Ascending aorta (tissue), 2 donors: Measurements from ENCODE around the gene TTLL10. TPM values are rescaled to one million over a fixed set of nuclear protein-coding genes. Genes with fewer than 3 reads are reported as not detected.

Source experiments
- DNase-seq, 2 donors: peaks; one replicate each; pipeline ENCODE4 v3.0.0-alpha.2; 2019; ENCODE audit warnings: low spot score in 2 of 2
- H3K27ac ChIP-seq, 2 donors: fragments of 200-600 bp; sonication (generic); one replicate each; pipeline ENCODE4 v1.5.1; 2016 to 2017; ENCODE audit warnings: mild to moderate bottlenecking in 1 of 2
- H3K27me3 ChIP-seq: fragments of 200-600 bp; sonication (generic); one replicate; pipeline ENCODE4 v1.5.1; 2017
- H3K36me3 ChIP-seq, 2 donors: fragments of 200-600 bp; sonication (generic); one replicate each; pipeline ENCODE4 v1.5.1; 2016
- H3K4me1 ChIP-seq, 2 donors: fragments of 200-600 bp; sonication (generic); one replicate each; pipeline ENCODE4 v1.5.1; 2016 to 2017; ENCODE audit warnings: mild to moderate bottlenecking in 1 of 2
- H3K4me3 ChIP-seq, 2 donors: fragments of 200-600 bp; sonication (generic); one replicate each; pipeline ENCODE4 v1.5.1; 2016 to 2017; ENCODE audit warnings: mild to moderate bottlenecking in 1 of 2
- H3K9me3 ChIP-seq, 2 donors: fragments of 200-600 bp; sonication (generic); one replicate each; pipeline ENCODE4 v1.5.1; 2016
- CTCF ChIP-seq, 3 experiments: fragments of 200-600 bp in 2 of 3; fragments of 450-650 bp in 1 of 3; sonication (generic) in 2 of 3; IDR thresholded peaks; one replicate each; pipeline ENCODE4 v1.5.1; 2016 to 2019; ENCODE audit warnings: antibody characterized with exemption in 3 of 3, mild to moderate bottlenecking in 1 of 3, moderate library complexity in 1 of 3
- intact Hi-C: fragments of 100-400 bp; cut with DNase I; formaldehyde crosslinking; loops from one replicate; pipeline ENCODE4 v1.15.1; 2023
- total RNA-seq: library from RNA; depleted of rRNA; stranded (reverse); fragments of >200 nt; gene quantifications from one replicate; pipeline ENCODE4 v1.1.0, GENCODE V29; 2016

The TTLL10 gene
- total RNA-seq, 1 donor from 2014 or later: not detected

- TF ChIP-seq CTCF (IDR thresholded peaks at IDR 0.05): no peak
- Histone ChIP-seq H3K9me3 (no peaks in the 10 kb centered on the region), H3K4me1 (peaks cover 23% of the 10 kb centered on the region in 2 donors), H3K27ac (peak overlapping the region; percentile 89 to 94), H3K27me3 (no peaks in the 10 kb centered on the region), H3K4me3 (peak overlapping the region; percentile 91 to 95), H3K36me3 (peaks cover 22 to 33% of the 10 kb centered on the region in 2 donors)
- no peak for DNase-seq
- intact Hi-C loops: loop anchor here (5.0 kb wide), 2 partner anchors 76 to 229 kb away; partner anchors contain the start of genes ACAP3, HES4 and PUSL1
These were observed 57.1 kb downstream of the TTLL10 start for GRCh38 chr1:1230656-1231399.

DNA sequence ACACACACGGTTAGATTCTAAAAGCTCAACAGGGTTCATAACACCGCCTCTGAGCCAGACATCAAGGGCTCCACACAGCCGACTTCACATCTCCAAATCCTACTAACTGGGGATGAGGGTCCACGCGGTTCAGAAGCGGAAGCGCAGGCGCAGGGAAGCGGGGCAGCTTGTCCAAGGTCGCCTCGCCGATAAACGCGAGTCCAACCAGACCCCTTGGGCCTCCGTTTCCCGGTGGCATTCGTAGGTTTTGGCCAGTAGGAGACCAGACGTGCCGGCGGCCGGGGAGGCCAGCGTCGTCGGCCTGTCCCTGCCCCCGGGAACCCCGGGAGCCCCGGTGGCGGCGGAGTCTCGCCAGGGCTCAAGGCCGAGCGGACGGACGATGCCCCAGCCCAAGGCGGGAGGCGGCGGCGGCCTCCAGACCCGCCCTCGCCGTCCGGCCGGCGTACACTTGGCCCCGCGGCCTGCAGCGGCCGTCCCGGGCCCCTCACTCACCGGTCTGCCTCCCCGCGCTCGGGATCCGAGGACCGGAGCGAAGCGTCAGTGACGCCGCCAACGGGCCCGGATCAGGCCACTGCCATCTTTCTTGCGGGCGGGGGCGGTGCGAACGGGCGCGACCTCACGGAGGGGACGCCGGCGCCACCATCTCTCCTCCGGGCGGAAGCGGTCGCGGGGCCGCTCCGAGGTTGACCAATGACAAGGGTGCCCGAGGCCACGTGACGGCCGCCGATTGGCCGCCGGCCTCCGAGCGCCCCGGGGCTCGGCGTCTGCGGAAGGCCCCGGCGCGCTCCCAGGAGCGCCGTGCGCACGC is 57.9 kb downstream of the TTLL10 start, which contains the start of gene SDF4:
SDF4 (minus strand) TSS at position 602 of the 808 bp plus-strand sequence. CDS start 3,229 bp downstream, outside the sequence.
- Histone ChIP-seq H3K27me3 (no peaks in the 10 kb centered on the region), H3K36me3 (peaks cover 20 to 25% of the 10 kb centered on the region in 2 donors), H3K27ac (peak within 1 kb of the TSS; percentile 89 to 94), H3K9me3 (no peaks in the 10 kb centered on the region), H3K4me3 (peak within 1 kb of the TSS; percentile 91 to 95), H3K4me1 (peaks cover 23% of the 10 kb centered on the region in 2 donors)
- TF ChIP-seq CTCF (IDR thresholded peaks at IDR 0.05): no peak
- peak; percentile 77 to 98 for DNase-seq
- intact Hi-C loops: loop anchor here (1.0 to 5.0 kb wide), 5 partner anchors 41 to 229 kb away; partner anchors contain the start of genes ACAP3, AURKAIP1, C1orf159 and HES4

GRCh38 chr1:1232208-1232795 is 58.6 kb downstream of the TTLL10 start, which contains the start of gene B3GALT6:
Gene B3GALT6 (plus strand): TSS chr1:1232237. CDS start chr1:1232279, 42 bp downstream.
- Histone ChIP-seq H3K9me3 (no peaks in the 10 kb centered on the region), H3K4me1 (peaks cover 23% of the 10 kb centered on the region in 2 donors), H3K27ac (peak within 1 kb of the TSS; percentile 89 to 94), H3K36me3 (peaks cover 13 to 18% of the 10 kb centered on the region in 2 donors), H3K4me3 (peak within 1 kb of the TSS; percentile 91 to 95), H3K27me3 (no peaks in the 10 kb centered on the region)
- intact Hi-C loops: loop anchor here (1.0 to 5.0 kb wide), 5 partner anchors 40 to 230 kb away; partner anchors contain the start of genes ACAP3, AURKAIP1, C1orf159 and HES4
- no peak for TF ChIP-seq CTCF (IDR thresholded peaks at IDR 0.05)
- DNase-seq: no peak

DNA sequence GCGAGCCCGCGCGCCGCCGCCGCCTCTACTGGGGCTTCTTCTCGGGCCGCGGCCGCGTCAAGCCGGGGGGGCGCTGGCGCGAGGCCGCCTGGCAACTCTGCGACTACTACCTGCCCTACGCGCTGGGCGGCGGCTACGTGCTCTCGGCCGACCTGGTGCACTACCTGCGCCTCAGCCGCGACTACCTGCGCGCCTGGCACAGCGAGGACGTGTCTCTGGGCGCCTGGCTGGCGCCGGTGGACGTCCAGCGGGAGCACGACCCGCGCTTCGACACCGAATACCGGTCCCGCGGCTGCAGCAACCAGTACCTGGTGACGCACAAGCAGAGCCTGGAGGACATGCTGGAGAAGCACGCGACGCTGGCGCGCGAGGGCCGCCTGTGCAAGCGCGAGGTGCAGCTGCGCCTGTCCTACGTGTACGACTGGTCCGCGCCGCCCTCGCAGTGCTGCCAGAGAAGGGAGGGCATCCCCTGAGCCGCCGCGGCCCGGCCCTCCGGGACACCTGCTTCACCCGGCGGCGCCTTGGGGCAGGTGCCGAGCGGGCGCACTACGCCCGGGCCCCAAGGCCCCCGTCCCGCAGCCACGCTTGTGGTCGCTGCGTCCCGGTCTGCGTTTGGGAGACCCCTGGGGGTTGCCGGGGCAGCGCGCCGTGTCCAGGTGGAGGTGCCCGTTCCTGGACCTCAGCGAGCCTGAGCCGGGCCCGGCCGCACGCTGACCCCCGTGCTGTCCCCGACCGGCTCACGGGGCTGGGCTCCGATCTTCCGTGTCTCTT is 59.3 kb downstream of the TTLL10 start:
- no peak for TF ChIP-seq CTCF (IDR thresholded peaks at IDR 0.05)
- Histone ChIP-seq H3K4me3 (peak overlapping the region; percentile 52 to 60), H3K27me3 (no peaks in the 10 kb centered on the region), H3K4me1 (peaks cover 23% of the 10 kb centered on the region in 2 donors), H3K36me3 (peaks cover 6 to 11% of the 10 kb centered on the region in 2 donors), H3K27ac (no peak overlapping the region), H3K9me3 (no peaks in the 10 kb centered on the region)
- DNase-seq: no peak
- intact Hi-C loops: loop anchor here (1.0 to 5.0 kb wide), 5 partner anchors 40 to 231 kb away; partner anchors contain the start of genes ACAP3, AURKAIP1, C1orf159 and HES4
